Stimulated activated naive CD4-positive, alpha-beta T cell treated with Interleukin-2 at 50 U/mL for 16 hours (primary cell): Measurements from ENCODE around the gene FBXL20.
A peak's percentile ranks its signal among the peaks of the same experiment; 100 is the strongest.
"Not testable (repeated sequence)": the region's sequence is repeated elsewhere in the genome, so short reads cannot be mapped to it uniquely, and the experiment has no call there.

Experiments used
- DNase-seq: peaks from one replicate; lab custom pipeline; 2025; lab: John Stamatoyannopoulos, UW

Gene FBXL20

GRCh38 chr17:39328815-39329214 is 72.6 kb downstream of the FBXL20 start:
- DNase-seq, result no peak

- DNase-seq, result no peak
Observed at GRCh38 chr17:39327109-39327508, 74.3 kb downstream of the FBXL20 start.

- DNase-seq, result no peak
Observed at GRCh38 chr17:39325528-39326240, 75.7 kb downstream of the FBXL20 start.

GRCh38 chr17:39318636-39319035 is 82.8 kb downstream of the FBXL20 start:
- DNase-seq, result no peak

GRCh38 chr17:39306509-39307212 is 94.8 kb downstream of the FBXL20 start:
- no peak for DNase-seq

- DNase-seq, result no peak
Observed at GRCh38 chr17:39305978-39306377, 95.4 kb downstream of the FBXL20 start.

- DNase-seq, result no peak
Observed at GRCh38 chr17:39304188-39304587, 97.2 kb downstream of the FBXL20 start.

- no peak for DNase-seq
Observed at GRCh38 chr17:39294060-39294459, 107.4 kb downstream of the FBXL20 start.

- not testable (repeated sequence) for DNase-seq
Observed at GRCh38 chr17:39292546-39292945, 108.9 kb downstream of the FBXL20 start.

- not testable (repeated sequence) for DNase-seq
Observed at GRCh38 chr17:39286513-39286912, 114.9 kb downstream of the FBXL20 start.

GRCh38 chr17:39284685-39285084 is 116.7 kb downstream of the FBXL20 start:
- DNase-seq, result no peak

- DNase-seq, result no peak
Observed at GRCh38 chr17:39283896-39284295, 117.5 kb downstream of the FBXL20 start.

GRCh38 chr17:39283098-39283497 is 118.3 kb downstream of the FBXL20 start:
- DNase-seq, result no peak

- DNase-seq, result no peak
Observed at GRCh38 chr17:39281806-39282205, 119.6 kb downstream of the FBXL20 start.

- not testable (repeated sequence) for DNase-seq
Observed at GRCh38 chr17:39278246-39278645, 123.2 kb downstream of the FBXL20 start.

GRCh38 chr17:39277110-39277509 is 124.3 kb downstream of the FBXL20 start:
- no peak for DNase-seq

- no peak for DNase-seq
Observed at GRCh38 chr17:39276113-39276512, 125.3 kb downstream of the FBXL20 start.

- no peak for DNase-seq
Observed at GRCh38 chr17:39271546-39271945, 129.9 kb downstream of the FBXL20 start.

- no peak for DNase-seq
Observed at GRCh38 chr17:39270923-39271322, 130.5 kb downstream of the FBXL20 start.

- DNase-seq, result no peak
Observed at GRCh38 chr17:39264119-39264518, 137.3 kb downstream of the FBXL20 start.

- peak; percentile 13 for DNase-seq
Observed at GRCh38 chr17:39261286-39261685, 140.1 kb downstream of the FBXL20 start.

- DNase-seq, result no peak
Observed at GRCh38 chr17:39252788-39253460, 148.5 kb downstream of the FBXL20 start.

- DNase-seq, result no peak
Observed at GRCh38 chr17:39251997-39252396, 149.4 kb downstream of the FBXL20 start.
